ENCODE measurements around the gene NCMAP. TPM values are rescaled to one million over a fixed set of nuclear protein-coding genes. Genes with fewer than 3 reads are reported as not detected.
A peak's percentile ranks its signal among the peaks of the same experiment; 100 is the strongest.
"Not testable (repeated sequence)": the region's sequence is repeated elsewhere in the genome, so short reads cannot be mapped to it uniquely, and the experiment has no call there.

The NCMAP gene
- total RNA-seq, 1 donor from 2014 or later, result not detected

- Mint-ChIP-seq H3K27me3 (ENCODE audit: unreplicated experiment) (no peaks in the 10 kb centered on the region), H3K4me1 (ENCODE audit: unreplicated experiment) (peaks cover 17% of the 10 kb centered on the region), H3K36me3 (ENCODE audit: unreplicated experiment) (peaks cover 9% of the 10 kb centered on the region), H3K9me3 (ENCODE audit: unreplicated experiment) (no peaks in the 10 kb centered on the region), H3K27ac (ENCODE audit: unreplicated experiment) (no peak overlapping the region), H3K4me3 (ENCODE audit: unreplicated experiment) (no peak overlapping the region)
- no peak for DNase-seq (ENCODE audit: extremely low spot score, unreplicated experiment)
- no peak for TF ChIP-seq CTCF (IDR thresholded peaks at IDR 0.05)
These were observed 40.9 kb upstream of the NCMAP start for GRCh38 chr1:24514946-24515345.

- H3K27me3 Mint-ChIP-seq (ENCODE audit: unreplicated experiment); H3K9me3 Mint-ChIP-seq (ENCODE audit: unreplicated experiment); DNase-seq (ENCODE audit: extremely low spot score, unreplicated experiment); H3K4me3 Mint-ChIP-seq (ENCODE audit: unreplicated experiment): not testable (repeated sequence)
- Mint-ChIP-seq H3K4me1 (ENCODE audit: unreplicated experiment) (peaks cover 17% of the 10 kb centered on the region), H3K36me3 (ENCODE audit: unreplicated experiment) (peaks cover 12% of the 10 kb centered on the region), H3K27ac (ENCODE audit: unreplicated experiment) (peak overlapping the region; percentile 67)
These were observed 40.1 kb upstream of the NCMAP start for GRCh38 chr1:24515671-24516209.

- Mint-ChIP-seq H3K36me3 (ENCODE audit: unreplicated experiment) (peaks cover 11% of the 10 kb centered on the region), H3K4me1 (ENCODE audit: unreplicated experiment) (peaks cover 17% of the 10 kb centered on the region), H3K27me3 (ENCODE audit: unreplicated experiment) (no peaks in the 10 kb centered on the region), H3K9me3 (ENCODE audit: unreplicated experiment) (peaks cover 4% of the 10 kb centered on the region), H3K27ac (ENCODE audit: unreplicated experiment) (no peak overlapping the region), H3K4me3 (ENCODE audit: unreplicated experiment) (no peak overlapping the region)
- no peak for TF ChIP-seq CTCF (IDR thresholded peaks at IDR 0.05)
- no peak for DNase-seq (ENCODE audit: extremely low spot score, unreplicated experiment)
These were observed 39.4 kb upstream of the NCMAP start for GRCh38 chr1:24516506-24516905.

- TF ChIP-seq CTCF (IDR thresholded peaks at IDR 0.05), result no peak
- no peak for DNase-seq (ENCODE audit: extremely low spot score, unreplicated experiment)
- Mint-ChIP-seq H3K36me3 (ENCODE audit: unreplicated experiment) (peaks cover 10% of the 10 kb centered on the region), H3K27ac (ENCODE audit: unreplicated experiment) (no peak overlapping the region), H3K4me1 (ENCODE audit: unreplicated experiment) (peaks cover 17% of the 10 kb centered on the region), H3K27me3 (ENCODE audit: unreplicated experiment) (no peaks in the 10 kb centered on the region), H3K9me3 (ENCODE audit: unreplicated experiment) (peaks cover 4% of the 10 kb centered on the region), H3K4me3 (ENCODE audit: unreplicated experiment) (no peak overlapping the region)
These were observed 38.0 kb upstream of the NCMAP start for GRCh38 chr1:24517898-24518297.

GRCh38 chr1:24520282-24520681 lies 35.6 kb upstream of the NCMAP start:
- DNase-seq (ENCODE audit: extremely low spot score, unreplicated experiment); H3K36me3 Mint-ChIP-seq (ENCODE audit: unreplicated experiment); H3K4me3 Mint-ChIP-seq (ENCODE audit: unreplicated experiment); H3K9me3 Mint-ChIP-seq (ENCODE audit: unreplicated experiment); H3K27me3 Mint-ChIP-seq (ENCODE audit: unreplicated experiment); H3K27ac Mint-ChIP-seq (ENCODE audit: unreplicated experiment): not testable (repeated sequence)
- H3K4me1 Mint-ChIP-seq (ENCODE audit: unreplicated experiment), result peaks cover 15% of the 10 kb centered on the region

- H3K27me3 Mint-ChIP-seq (ENCODE audit: unreplicated experiment), result no peaks in the 10 kb centered on the region
- DNase-seq (ENCODE audit: extremely low spot score, unreplicated experiment), result no peak
- H3K4me1 Mint-ChIP-seq (ENCODE audit: unreplicated experiment), result no peaks in the 10 kb centered on the region
- no peaks in the 10 kb centered on the region for H3K9me3 Mint-ChIP-seq (ENCODE audit: unreplicated experiment)
- no peak overlapping the region for H3K27ac Mint-ChIP-seq (ENCODE audit: unreplicated experiment)
- H3K4me3 Mint-ChIP-seq (ENCODE audit: unreplicated experiment), result no peak overlapping the region
- peaks cover 3% of the 10 kb centered on the region for H3K36me3 Mint-ChIP-seq (ENCODE audit: unreplicated experiment)
- no peak for TF ChIP-seq CTCF (IDR thresholded peaks at IDR 0.05)
These were observed 30.3 kb upstream of the NCMAP start for GRCh38 chr1:24525606-24526005.
